ENCODE results near the gene OBSL1.

DNA sequence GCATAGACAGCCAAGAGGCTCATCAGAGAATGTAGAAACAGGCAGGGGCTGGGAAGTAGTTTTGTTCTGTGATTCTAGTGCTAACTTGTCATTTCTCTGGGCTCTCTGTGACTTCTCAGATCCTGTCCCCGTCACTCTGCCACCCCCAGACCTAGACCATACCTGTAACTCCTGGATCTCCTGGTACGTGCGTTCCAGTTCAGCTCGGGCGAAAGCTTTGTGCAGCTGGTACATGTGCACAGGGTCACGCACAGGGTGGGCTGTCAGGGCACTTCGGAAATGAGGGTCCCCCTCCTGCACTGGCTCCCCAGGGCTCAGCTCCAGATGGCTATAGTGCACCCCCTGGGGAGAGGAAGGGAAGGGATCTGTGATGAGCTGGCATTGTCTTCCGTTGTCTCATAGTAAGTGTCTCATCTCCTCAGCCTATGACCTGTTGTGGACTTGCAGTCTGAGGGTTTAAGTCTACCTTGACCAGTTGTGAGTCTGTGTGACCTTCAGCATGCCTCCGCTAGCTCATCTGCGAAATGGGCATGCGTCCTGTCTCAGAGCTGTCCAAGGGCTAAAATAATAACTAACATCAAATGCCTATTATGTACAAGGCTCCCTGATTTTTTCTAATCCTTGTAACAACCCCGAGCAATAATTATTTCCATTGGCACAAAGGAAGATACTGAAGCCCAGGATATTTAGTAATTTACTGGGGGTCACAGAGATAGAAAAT, 30.4 kb downstream of the OBSL1 start:
- no peak for TF ChIP-seq EZH2phosphoT487 (IDR thresholded peaks at IDR 0.05; ENCODE audit: insufficient read depth, low read depth)
- TF ChIP-seq EZH2 (IDR thresholded peaks at IDR 0.05; ENCODE audit: insufficient read depth, poor library complexity, severe bottlenecking) = no peak

Data from GM23248 (cell line).